GM06990 (cell line): Measurements from ENCODE around the gene GLI1.

Experiments
- DNase-seq: peaks from one replicate; pipeline ENCODE4 v3.0.0-alpha.2; 2011; ENCODE audit not compliant: insufficient read length; ENCODE audit errors: extremely low read depth
- H3K27me3 ChIP-seq: replicated peaks from 2 replicates; pipeline ENCODE4 v1.6.0; 2011; ENCODE audit warnings: low read length; ENCODE audit not compliant: control insufficient read depth, insufficient read depth
- H3K36me3 ChIP-seq: 2 replicates; pipeline ENCODE4 v1.5.1; 2011; ENCODE audit warnings: low read length; ENCODE audit not compliant: control insufficient read depth, insufficient read depth
- H3K4me3 ChIP-seq: replicated peaks from 2 replicates; pipeline ENCODE4 v1.5.1; 2011; ENCODE audit warnings: low read depth, mild to moderate bottlenecking, control low read depth, low read length
- CTCF ChIP-seq: IDR thresholded peaks from 2 replicates; pipeline ENCODE4 v1.5.1; 2011; ENCODE audit warnings: low read length, control low read depth, mild to moderate bottlenecking, inconsistent platforms; ENCODE audit not compliant: insufficient read depth, poor library complexity, severe bottlenecking

Gene GLI1

DNA sequence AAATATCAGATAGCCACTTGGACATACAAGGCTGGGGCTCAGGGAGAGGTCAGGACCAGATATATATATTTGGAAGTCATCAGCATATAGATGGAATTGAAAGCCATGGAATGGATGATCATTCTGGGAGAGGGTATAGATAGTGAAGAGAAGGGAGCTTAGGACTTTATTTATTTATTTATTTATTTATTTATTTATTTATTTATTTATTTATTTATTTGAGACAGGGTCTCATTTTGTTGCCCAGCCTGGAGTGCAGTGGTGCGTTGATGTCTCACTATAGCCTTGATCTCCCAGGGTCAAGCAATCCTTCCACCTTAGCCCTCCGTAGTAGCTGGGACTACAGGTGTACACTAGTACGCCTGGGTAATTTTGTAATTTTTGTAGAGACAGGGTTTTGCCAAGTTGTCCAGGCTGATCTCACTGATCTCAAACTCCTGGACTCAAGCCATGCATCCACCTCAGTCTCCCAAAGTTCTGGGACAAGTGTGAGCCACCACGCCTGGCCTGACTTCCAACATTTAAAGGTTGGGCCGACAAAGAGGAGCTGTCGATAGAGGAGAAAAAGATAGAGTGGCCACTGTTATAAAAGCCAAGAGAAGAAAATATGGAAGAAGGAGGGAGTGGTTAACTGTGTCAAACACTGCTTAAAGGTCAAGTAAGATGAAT lies 13.2 kb upstream of the GLI1 start:
- no peak overlapping the region for H3K4me3 ChIP-seq
- TF ChIP-seq CTCF = no peak
- H3K27me3 ChIP-seq = no peaks in the 10 kb centered on the region; the same call in 1 of the 2 replicates
- no peaks in the 10 kb centered on the region for H3K36me3 ChIP-seq
- no peak for DNase-seq

DNA sequence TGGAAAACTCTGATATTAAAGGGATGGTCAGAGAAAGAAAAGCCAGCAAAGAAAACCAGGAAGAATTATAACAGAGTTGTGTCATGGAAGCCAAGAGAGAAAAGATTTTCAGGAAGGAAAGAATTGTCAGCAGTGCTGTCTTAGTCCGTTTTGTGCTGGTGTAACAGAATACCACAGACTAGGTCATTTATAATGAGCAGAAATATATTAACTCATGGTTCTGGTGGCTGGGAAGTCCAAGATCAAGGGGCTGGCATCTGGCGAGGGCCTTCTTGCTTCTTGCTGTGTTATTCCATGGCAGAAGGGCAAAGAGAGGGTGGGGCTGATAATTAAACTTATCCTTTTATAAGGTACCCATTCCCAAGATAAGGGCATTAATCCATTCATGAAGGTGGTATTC lies 10.9 kb upstream of the GLI1 start:
- H3K27me3 ChIP-seq = no peaks in the 10 kb centered on the region; the same call in 1 of the 2 replicates
- no peak for DNase-seq
- H3K4me3 ChIP-seq = no peak overlapping the region
- H3K36me3 ChIP-seq = no peaks in the 10 kb centered on the region
- no peak for TF ChIP-seq CTCF

DNA sequence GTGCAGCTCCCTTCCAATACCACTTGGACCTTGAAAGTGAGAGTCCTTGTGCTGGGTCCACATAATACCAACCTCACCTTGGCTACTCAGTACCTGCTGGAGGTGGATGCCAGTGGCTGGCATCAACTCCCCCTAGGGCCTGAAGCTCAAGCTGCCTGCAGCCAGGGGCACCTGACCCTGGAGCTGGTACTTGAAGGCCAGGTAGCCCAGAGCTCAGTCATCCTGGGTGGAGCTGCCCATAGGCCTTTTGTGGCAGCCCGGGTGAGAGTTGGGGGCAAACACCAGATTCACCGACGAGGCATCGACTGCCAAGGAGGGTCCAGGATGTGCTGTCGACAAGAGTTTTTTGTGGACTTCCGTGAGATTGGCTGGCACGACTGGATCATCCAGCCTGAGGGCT lies 10.2 kb upstream of the GLI1 start:
- no peak for DNase-seq
- TF ChIP-seq CTCF = no peak
- H3K27me3 ChIP-seq = no peaks in the 10 kb centered on the region
- H3K4me3 ChIP-seq = no peak overlapping the region
- H3K36me3 ChIP-seq = no peaks in the 10 kb centered on the region

DNA sequence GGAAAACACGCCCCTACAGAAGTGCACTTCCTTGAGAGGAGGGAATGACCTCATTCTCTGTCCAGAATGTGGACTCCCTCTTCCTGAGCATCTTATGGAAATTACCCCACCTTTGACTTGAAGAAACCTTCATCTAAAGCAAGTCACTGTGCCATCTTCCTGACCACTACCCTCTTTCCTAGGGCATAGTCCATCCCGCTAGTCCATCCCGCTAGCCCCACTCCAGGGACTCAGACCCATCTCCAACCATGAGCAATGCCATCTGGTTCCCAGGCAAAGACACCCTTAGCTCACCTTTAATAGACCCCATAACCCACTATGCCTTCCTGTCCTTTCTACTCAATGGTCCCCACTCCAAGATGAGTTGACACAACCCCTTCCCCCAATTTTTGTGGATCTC lies 9.5 kb upstream of the GLI1 start:
- H3K36me3 ChIP-seq = no peaks in the 10 kb centered on the region
- no peak for DNase-seq
- no peak overlapping the region for H3K4me3 ChIP-seq
- TF ChIP-seq CTCF = no peak
- no peaks in the 10 kb centered on the region for H3K27me3 ChIP-seq

GRCh38 chr12:57451233-57451778 lies 8.3 kb upstream of the GLI1 start:
- DNase-seq = no peak
- no peak for TF ChIP-seq CTCF
- H3K36me3 ChIP-seq = no peaks in the 10 kb centered on the region
- H3K27me3 ChIP-seq = no peaks in the 10 kb centered on the region
- H3K4me3 ChIP-seq = no peak overlapping the region
